Measurements from ENCODE around the gene STRBP.

The STRBP gene

GRCh38 chr9:123257276-123257675 lies 11.1 kb downstream of the STRBP start:
- no peaks in the 10 kb centered on the region for H3K9me3 ChIP-seq (ENCODE audit: control insufficient read depth, low read length)
- H2AFZ ChIP-seq, result no peak overlapping the region
- H3K27ac ChIP-seq, result no peak overlapping the region
- no peak overlapping the region for H3K4me2 ChIP-seq (ENCODE audit: low read length)
- no peak overlapping the region for H3K4me3 ChIP-seq (ENCODE audit: low read depth, low read length)
- no peaks in the 10 kb centered on the region for H3K27me3 ChIP-seq (ENCODE audit: control insufficient read depth, insufficient read depth, low read length)
- H3K79me2 ChIP-seq, result peaks cover 22% of the 10 kb centered on the region
- H3K4me1 ChIP-seq, result no peaks in the 10 kb centered on the region
- no peaks in the 10 kb centered on the region for H3K36me3 ChIP-seq (ENCODE audit: control insufficient read depth, insufficient read depth, low read length)
- H3K9ac ChIP-seq, result no peak overlapping the region
- no peak for TF ChIP-seq CTCF (IDR thresholded peaks at IDR 0.05)

GRCh38 chr9:123255718-123256117 lies 12.7 kb downstream of the STRBP start:
- Histone ChIP-seq H3K27ac (no peak overlapping the region), H3K4me2 (ENCODE audit: low read length) (no peak overlapping the region), H3K79me2 (peaks cover 22% of the 10 kb centered on the region), H2AFZ (no peak overlapping the region), H3K4me1 (no peaks in the 10 kb centered on the region), H3K36me3 (ENCODE audit: control insufficient read depth, insufficient read depth, low read length) (no peaks in the 10 kb centered on the region), H3K9me3 (ENCODE audit: control insufficient read depth, low read length) (no peaks in the 10 kb centered on the region), H3K27me3 (ENCODE audit: control insufficient read depth, insufficient read depth, low read length) (no peaks in the 10 kb centered on the region), H3K4me3 (ENCODE audit: low read depth, low read length) (no peak overlapping the region), H3K9ac (no peak overlapping the region)
- no peak for TF ChIP-seq CTCF (IDR thresholded peaks at IDR 0.05)

- Histone ChIP-seq H3K4me2 (ENCODE audit: low read length) (no peak overlapping the region), H3K4me3 (ENCODE audit: low read depth, low read length) (no peak overlapping the region), H2AFZ (no peak overlapping the region), H3K79me2 (peaks cover 27% of the 10 kb centered on the region), H3K9me3 (ENCODE audit: control insufficient read depth, low read length) (no peaks in the 10 kb centered on the region), H3K36me3 (ENCODE audit: control insufficient read depth, insufficient read depth, low read length) (no peaks in the 10 kb centered on the region), H3K4me1 (no peaks in the 10 kb centered on the region), H3K9ac (no peak overlapping the region), H3K27me3 (ENCODE audit: control insufficient read depth, insufficient read depth, low read length) (no peaks in the 10 kb centered on the region), H3K27ac (no peak overlapping the region)
- no peak for TF ChIP-seq CTCF (IDR thresholded peaks at IDR 0.05)
Observed at GRCh38 chr9:123253204-123253603, 15.2 kb downstream of the STRBP start.

GRCh38 chr9:123251741-123252140 lies 16.6 kb downstream of the STRBP start:
- Histone ChIP-seq H3K27ac (no peak overlapping the region), H3K4me1 (no peaks in the 10 kb centered on the region)
- no peak for TF ChIP-seq CTCF (IDR thresholded peaks at IDR 0.05)

GRCh38 chr9:123251324-123251723 lies 17.1 kb downstream of the STRBP start:
- H3K9me3 ChIP-seq (ENCODE audit: control insufficient read depth, low read length), result no peaks in the 10 kb centered on the region
- H3K36me3 ChIP-seq (ENCODE audit: control insufficient read depth, insufficient read depth, low read length), result no peaks in the 10 kb centered on the region
- H3K79me2 ChIP-seq, result peaks cover 23% of the 10 kb centered on the region
- no peak overlapping the region for H3K4me3 ChIP-seq (ENCODE audit: low read depth, low read length)
- no peaks in the 10 kb centered on the region for H3K4me1 ChIP-seq
- H3K27me3 ChIP-seq (ENCODE audit: control insufficient read depth, insufficient read depth, low read length), result no peaks in the 10 kb centered on the region
- no peak overlapping the region for H3K9ac ChIP-seq
- no peak for TF ChIP-seq CTCF (IDR thresholded peaks at IDR 0.05)
- H3K27ac ChIP-seq, result no peak overlapping the region
- H2AFZ ChIP-seq, result no peak overlapping the region
- no peak overlapping the region for H3K4me2 ChIP-seq (ENCODE audit: low read length)

More at GRCh38 chr9:123251741-123252140, 16.6 kb downstream of the STRBP start:
- no peaks in the 10 kb centered on the region for H3K9me3 ChIP-seq (ENCODE audit: control insufficient read depth, low read length)
- no peak overlapping the region for H3K9ac ChIP-seq
- H3K4me2 ChIP-seq (ENCODE audit: low read length), result no peak overlapping the region
- H3K27me3 ChIP-seq (ENCODE audit: control insufficient read depth, insufficient read depth, low read length), result no peaks in the 10 kb centered on the region
- no peaks in the 10 kb centered on the region for H3K36me3 ChIP-seq (ENCODE audit: control insufficient read depth, insufficient read depth, low read length)
- H2AFZ ChIP-seq, result no peak overlapping the region
- peaks cover 26% of the 10 kb centered on the region for H3K79me2 ChIP-seq
- H3K4me3 ChIP-seq (ENCODE audit: low read depth, low read length), result no peak overlapping the region

Data from parathyroid adenoma (tissue), 2 donors.